Esophagus squamous epithelium (tissue), 4 donors: Measurements from ENCODE around the gene C5orf22.
"Not testable (repeated sequence)": the region's sequence is repeated elsewhere in the genome, so short reads cannot be mapped to it uniquely, and the experiment has no call there.

Source experiments
- POLR2A ChIP-seq, 4 donors: fragments of 450-650 bp; IDR thresholded peaks; one replicate each; pipeline ENCODE4 v1.6.1; 2017; ENCODE audit warnings: antibody characterized with exemption in 4 of 4, mild to moderate bottlenecking in 4 of 4, moderate library complexity in 3 of 4
- TF ChIP-seq, protein P1 (sequence below), 6 experiments: fragments of 450-650 bp in 4 of 6; fragments of 200-600 bp in 2 of 6; sonication (generic) in 2 of 6; IDR thresholded peaks; one replicate each; pipeline ENCODE4 v1.5.1; 2016 to 2019; ENCODE audit warnings: antibody characterized with exemption in 6 of 6, mild to moderate bottlenecking in 4 of 6, moderate library complexity in 4 of 6

DNA sequence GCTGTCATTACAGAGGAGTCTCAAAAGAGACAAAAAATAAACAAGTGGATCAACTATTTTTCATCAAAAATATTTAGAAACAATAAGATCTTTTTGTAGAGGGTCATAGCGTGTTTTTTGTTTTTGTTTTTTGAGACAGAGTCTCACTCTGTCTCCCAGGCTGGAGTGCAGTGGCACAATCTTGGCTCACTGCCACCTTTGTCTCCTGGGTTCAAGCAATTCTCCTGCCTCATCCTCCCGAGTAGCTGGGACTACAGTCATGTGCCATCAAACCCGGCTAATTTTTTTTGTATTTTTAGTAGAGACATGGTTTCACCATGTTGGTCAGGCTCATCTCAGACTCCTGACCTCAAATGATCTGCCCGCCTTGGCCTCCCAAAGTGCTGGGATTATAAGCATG is 70.2 kb downstream of the C5orf22 start:
- TF ChIP-seq, protein P1, sequence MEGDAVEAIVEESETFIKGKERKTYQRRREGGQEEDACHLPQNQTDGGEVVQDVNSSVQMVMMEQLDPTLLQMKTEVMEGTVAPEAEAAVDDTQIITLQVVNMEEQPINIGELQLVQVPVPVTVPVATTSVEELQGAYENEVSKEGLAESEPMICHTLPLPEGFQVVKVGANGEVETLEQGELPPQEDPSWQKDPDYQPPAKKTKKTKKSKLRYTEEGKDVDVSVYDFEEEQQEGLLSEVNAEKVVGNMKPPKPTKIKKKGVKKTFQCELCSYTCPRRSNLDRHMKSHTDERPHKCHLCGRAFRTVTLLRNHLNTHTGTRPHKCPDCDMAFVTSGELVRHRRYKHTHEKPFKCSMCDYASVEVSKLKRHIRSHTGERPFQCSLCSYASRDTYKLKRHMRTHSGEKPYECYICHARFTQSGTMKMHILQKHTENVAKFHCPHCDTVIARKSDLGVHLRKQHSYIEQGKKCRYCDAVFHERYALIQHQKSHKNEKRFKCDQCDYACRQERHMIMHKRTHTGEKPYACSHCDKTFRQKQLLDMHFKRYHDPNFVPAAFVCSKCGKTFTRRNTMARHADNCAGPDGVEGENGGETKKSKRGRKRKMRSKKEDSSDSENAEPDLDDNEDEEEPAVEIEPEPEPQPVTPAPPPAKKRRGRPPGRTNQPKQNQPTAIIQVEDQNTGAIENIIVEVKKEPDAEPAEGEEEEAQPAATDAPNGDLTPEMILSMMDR (IDR thresholded peaks at IDR 0.05) = not testable (repeated sequence)
- TF ChIP-seq POLR2A (IDR thresholded peaks at IDR 0.05) = not testable (repeated sequence)
